IMR-90 (cell line): ENCODE measurements around the gene ABHD12. TPM values are rescaled to one million over a fixed set of nuclear protein-coding genes. Genes with fewer than 3 reads are reported as not detected.

Experiments used
- ATAC-seq: fragments of 200-7000 bp; cut with Tn5 transposase; 2 replicates; pipeline ENCODE4 v1.9.1; 2020; ENCODE audit warnings: low read depth, mild to moderate bottlenecking, moderate library complexity
- BruUV-seq: library from RNA; stranded (reverse); fragments of 400-500 nt; replicated peaks from 2 replicates; lab custom pipeline; 2021; lab: Mats Ljungman, UMichigan
- CTCF ChIA-PET: fragments of 300-600 bp; formaldehyde crosslinking; extraction: SDS; loops from one replicate; lab custom pipeline; 2021; ENCODE audit warnings: antibody characterized with exemption; lab: Yijun Ruan, JAX
- POLR2A ChIA-PET: fragments of 300-600 bp; sonication (Branson Sonifier 250); formaldehyde crosslinking; loops from one replicate; lab custom pipeline; 2022; ENCODE audit warnings: antibody characterized with exemption; ENCODE audit not compliant: unreplicated experiment; lab: Charles Lee
- DNase-seq: peaks from one replicate; pipeline ENCODE4 v3.0.0; 2013
- H2AFZ ChIP-seq: replicated peaks from 2 replicates; pipeline ENCODE3; 2013; ENCODE audit warnings: low read length, mild to moderate bottlenecking; ENCODE audit not compliant: poor library complexity
- H2AK5ac ChIP-seq: 2 replicates; pipeline ENCODE4 v1.6.1; 2013; ENCODE audit warnings: low read depth, low read length, inconsistent platforms
- H2AK9ac ChIP-seq: replicated peaks from 2 replicates; pipeline ENCODE3; 2013; ENCODE audit warnings: mild to moderate bottlenecking, low read depth, low read length, moderate library complexity; ENCODE audit not compliant: poor library complexity
- H2BK120ac ChIP-seq: 2 replicates; pipeline ENCODE4 v1.6.1; 2013; ENCODE audit warnings: low read depth, low read length, inconsistent platforms
- H2BK15ac ChIP-seq: 3 replicates; pipeline ENCODE4 v1.6.1; 2013; ENCODE audit warnings: low read depth, low read length, inconsistent platforms
- H2BK20ac ChIP-seq: 2 replicates; pipeline ENCODE4 v1.6.1; 2013; ENCODE audit warnings: low read depth, mild to moderate bottlenecking, inconsistent platforms, low read length, moderate library complexity
- H2BK5ac ChIP-seq: 2 replicates; pipeline ENCODE4 v1.6.1; 2013; ENCODE audit warnings: mild to moderate bottlenecking, low read depth, low read length, inconsistent platforms; ENCODE audit not compliant: poor library complexity, severe bottlenecking
- H3K14ac ChIP-seq: replicated peaks from 2 replicates; pipeline ENCODE4 v1.6.1; 2013; ENCODE audit warnings: low read depth, low read length, inconsistent platforms
- H3K18ac ChIP-seq: 2 replicates; pipeline ENCODE4 v1.6.1; 2013; ENCODE audit warnings: low read depth, low read length, control low read depth
- H3K23ac ChIP-seq: 2 replicates; pipeline ENCODE4 v1.6.1; 2013; ENCODE audit warnings: low read depth, low read length, inconsistent platforms
- H3K27ac ChIP-seq: 2 replicates; pipeline ENCODE4 v1.5.1; 2013; ENCODE audit warnings: mild to moderate bottlenecking, control low read depth, low read length; ENCODE audit not compliant: insufficient read depth
- H3K27me3 ChIP-seq: 2 replicates; pipeline ENCODE4 v1.6.1; 2013; ENCODE audit warnings: low read length; ENCODE audit not compliant: control insufficient read depth, insufficient read depth
- H3K36me3 ChIP-seq: 2 replicates; pipeline ENCODE4 v1.6.1; 2013; ENCODE audit warnings: low read length, mixed read lengths; ENCODE audit not compliant: control insufficient read depth, insufficient read depth
- H3K4ac ChIP-seq: 2 replicates; pipeline ENCODE4 v1.6.1; 2013; ENCODE audit warnings: low read depth, low read length, inconsistent platforms
- H3K4me1 ChIP-seq: 2 replicates; pipeline ENCODE4 v1.6.1; 2013; ENCODE audit warnings: low read length, mixed read lengths; ENCODE audit not compliant: control insufficient read depth, insufficient read depth
- H3K4me2 ChIP-seq: 2 replicates; pipeline ENCODE4 v1.6.1; 2013; ENCODE audit warnings: low read depth, mild to moderate bottlenecking, control low read depth, low read length, moderate library complexity
- H3K4me3 ChIP-seq: 2 replicates; pipeline ENCODE4 v1.5.1; 2013; ENCODE audit warnings: low read depth, mild to moderate bottlenecking, control low read depth, low read length, moderate library complexity; ENCODE audit not compliant: insufficient read depth
- H3K56ac ChIP-seq: 2 replicates; pipeline ENCODE4 v1.6.1; 2013; ENCODE audit warnings: low read length, inconsistent platforms; ENCODE audit not compliant: insufficient read depth; ENCODE audit errors: extremely low read depth
- H3K79me1 ChIP-seq, 2 experiments: 2 replicates each; pipeline ENCODE4 v1.6.1; 2013; ENCODE audit warnings: low read length in 2 of 2, inconsistent platforms in 1 of 2, low read depth in 1 of 2
- H3K9ac ChIP-seq: 2 replicates; pipeline ENCODE4 v1.6.1; 2013; ENCODE audit warnings: low read depth, low read length, control low read depth
- H3K9me1 ChIP-seq: 2 replicates; pipeline ENCODE4 v1.6.1; 2013; ENCODE audit warnings: low read length, inconsistent platforms; ENCODE audit not compliant: insufficient read depth
- H3K9me3 ChIP-seq: 2 replicates; pipeline ENCODE4 v1.6.1; 2013; ENCODE audit warnings: low read length; ENCODE audit not compliant: control insufficient read depth, insufficient read depth
- H4K20me1 ChIP-seq: 2 replicates; pipeline ENCODE4 v1.6.1; 2013; ENCODE audit warnings: low read length, inconsistent platforms; ENCODE audit not compliant: insufficient read depth
- H4K5ac ChIP-seq: 2 replicates; pipeline ENCODE4 v1.6.1; 2013; ENCODE audit warnings: mild to moderate bottlenecking, low read depth, low read length, control low read depth
- H4K8ac ChIP-seq, 2 experiments: 2 replicates each; pipeline ENCODE4 v1.6.1; 2013; ENCODE audit warnings: low read depth in 2 of 2, low read length in 2 of 2, control low read depth in 1 of 2, inconsistent platforms in 1 of 2
- H4K91ac ChIP-seq: 2 replicates; pipeline ENCODE4 v1.6.1; 2013; ENCODE audit warnings: low read depth, low read length, inconsistent platforms; ENCODE audit not compliant: insufficient read depth
- BHLHE40 ChIP-seq: fragments of 150-350 bp; IDR thresholded peaks from 2 replicates; pipeline ENCODE4 v1.6.1; 2016; ENCODE audit warnings: mild to moderate bottlenecking, low read depth, low read length
- CEBPB ChIP-seq: IDR thresholded peaks from 2 replicates; pipeline ENCODE4 v1.6.1; 2012; ENCODE audit warnings: low read depth, low read length, improper control_type of control experiment
- CHD1 ChIP-seq: IDR thresholded peaks from 2 replicates; pipeline ENCODE4 v1.6.1; 2012; ENCODE audit warnings: low read depth, low read length, improper control_type of control experiment
- CTCF ChIP-seq: conservative IDR thresholded peaks from 2 replicates; pipeline ENCODE4 v1.5.1; 2012; ENCODE audit warnings: mild to moderate bottlenecking, low read depth, low read length, improper control_type of control experiment
- ELK1 ChIP-seq: fragments of 150-350 bp; IDR thresholded peaks from 2 replicates; pipeline ENCODE4 v1.6.1; 2016; ENCODE audit warnings: low read depth, mild to moderate bottlenecking, low read length, moderate library complexity, borderline replicate concordance
- FOS ChIP-seq: fragments of 150-350 bp; IDR thresholded peaks from 2 replicates; pipeline ENCODE4 v1.6.1; 2016; ENCODE audit warnings: low read depth, low read length
- MAFK ChIP-seq: IDR thresholded peaks from 2 replicates; pipeline ENCODE4 v1.6.1; 2012; ENCODE audit warnings: low read depth, low read length, improper control_type of control experiment
- MAZ ChIP-seq: IDR thresholded peaks from 2 replicates; pipeline ENCODE4 v1.6.1; 2012; ENCODE audit warnings: low read depth, mild to moderate bottlenecking, low read length, improper control_type of control experiment, moderate library complexity, borderline replicate concordance
- MXI1 ChIP-seq: IDR thresholded peaks from 2 replicates; pipeline ENCODE4 v1.6.1; 2012; ENCODE audit warnings: low read depth, mild to moderate bottlenecking, low read length, moderate library complexity, borderline replicate concordance
- NFE2L2 ChIP-seq: fragments of 150-350 bp; IDR thresholded peaks from 2 replicates; pipeline ENCODE4 v1.6.1; 2016; ENCODE audit warnings: low read depth, mild to moderate bottlenecking, low read length
- POLR2A ChIP-seq: IDR thresholded peaks from 2 replicates; pipeline ENCODE4 v1.6.1; 2012; ENCODE audit warnings: mild to moderate bottlenecking, low read depth, low read length
- RAD21 ChIP-seq: IDR thresholded peaks from 2 replicates; pipeline ENCODE4 v1.6.1; 2012; ENCODE audit warnings: low read length, improper control_type of control experiment
- RCOR1 ChIP-seq: IDR thresholded peaks from 2 replicates; pipeline ENCODE4 v1.6.1; 2012; ENCODE audit warnings: mild to moderate bottlenecking, low read length, improper control_type of control experiment; ENCODE audit not compliant: insufficient replicate concordance
- RFX5 ChIP-seq: IDR thresholded peaks from 2 replicates; pipeline ENCODE4 v1.8.0; 2012; ENCODE audit warnings: low read depth, mild to moderate bottlenecking, low read length, moderate library complexity
- USF2 ChIP-seq: fragments of 150-350 bp; IDR thresholded peaks from 2 replicates; pipeline ENCODE4 v1.6.1; 2017; ENCODE audit warnings: mild to moderate bottlenecking, antibody characterized with exemption, low read length, low read depth
- WGBS, 2 experiments: methylation state at CpG; one replicate each; pipeline versions ENCODE4 v1.1.5 to v1.1.7; 2013; ENCODE audit warnings: missing lambda C conversion rate in 2 of 2; ENCODE audit not compliant: insufficient read length in 1 of 2; ENCODE audit errors: extremely low coverage in 2 of 2; 5-methylcytosine and 5-hydroxymethylcytosine counted together
- dilution Hi-C: fragments of 300-500 bp; cut with HindIII; formaldehyde crosslinking; loops from one replicate; pipeline ENCODE4 v1.14.3; 2018; ENCODE audit warnings: low sequenced_read_pairs; ENCODE audit not compliant: unreplicated experiment
- in situ Hi-C: fragments of 300-500 bp; cut with MboI; formaldehyde crosslinking; loops from 3 replicates; pipeline ENCODE4 v1.14.3; 2019; ENCODE audit warnings: low sequenced_read_pairs, inconsistent platforms, mixed read lengths
- intact Hi-C: fragments of 100-400 bp; cut with micrococcal nuclease; formaldehyde crosslinking; loops from 2 replicates; pipeline ENCODE4 v1.10.0; 2022
- polyA plus RNA-seq, 3 experiments: library from polyadenylated mRNA; depleted of rRNA; stranded (reverse); fragments of >200 nt; gene quantifications; 2 replicates each; pipeline ENCODE4 v1.2.3, GENCODE V29; 2012; ENCODE audit warnings: low replicate concordance in 1 of 3
- total RNA-seq: library from RNA; depleted of rRNA; stranded (reverse); fragments of >200 nt; gene quantifications from 2 replicates; pipeline ENCODE4 v1.2.3, GENCODE V29; 2012

ABHD12 gene
- total and polyA plus RNA-seq, 2 of the 4 experiments (the other 2 are of a cell fraction), result 80.7 to 108 TPM

GRCh38 chr20:25291432-25292133, 99.1 kb downstream of the ABHD12 start:
- Histone ChIP-seq H3K18ac (no peak overlapping the region), H3K9ac (no peak overlapping the region), H2BK5ac (no peak overlapping the region), H2BK20ac (no peak overlapping the region), H3K23ac (no peak overlapping the region), H3K79me1 (peaks cover 0 to 16% of the 10 kb centered on the region in 2 experiments; a peak in 2 of 4 replicates), H3K27ac (no peak overlapping the region), H3K4me3 (no peak overlapping the region), H4K8ac (no peak overlapping the region), H3K56ac (no peak overlapping the region), H3K27me3 (no peaks in the 10 kb centered on the region), H3K14ac (no peak overlapping the region), H3K4me1 (peaks cover 6% of the 10 kb centered on the region), H3K9me1 (no peaks in the 10 kb centered on the region; the same call in 1 of the 2 replicates), H3K4me2 (no peak overlapping the region), H4K20me1 (0 out of 2 replicates have a peak, but pooled peaks cover 7% of the 10 kb centered on the region), H4K5ac (no peak overlapping the region), H2AK9ac (no peak overlapping the region), H2BK15ac (no peak overlapping the region), H3K36me3 (peaks cover 59% of the 10 kb centered on the region), H4K91ac (no peak overlapping the region), H2AK5ac (no peak overlapping the region), H2BK120ac (no peak overlapping the region), H3K9me3 (no peaks in the 10 kb centered on the region), H2AFZ (no peak overlapping the region), H3K4ac (no peak overlapping the region)
- in situ Hi-C loops (loop anchor here (10.0 kb wide), 1 partner anchor 97 kb away; the partner anchor contains the start of gene ENTPD6), dilution Hi-C loops (no loop called here), intact Hi-C loops (no loop called here)
- ATAC-seq (no peak), DNase-seq (no peak)
- ChIA-PET POLR2A (no interaction called here), CTCF (no interaction called here)
- 100% methylated on average over 4 of the region's 26 CpGs; no CpG with 5 or more reads in 1 of the 2 experiments for whole genome bisulfite sequencing, 2 experiments
- BruUV-seq, result no TSS peak
- TF ChIP-seq ELK1 (no peak), RCOR1 (no peak), FOS (no peak), CEBPB (no peak), CTCF (no peak), USF2 (no peak), CHD1 (no peak), BHLHE40 (no peak), MAFK (no peak), MXI1 (no peak), POLR2A (no peak), RFX5 (no peak), RAD21 (no peak), MAZ (no peak), NFE2L2 (no peak)
